Measurements from ENCODE around the gene PRMT7.

The PRMT7 gene

DNA sequence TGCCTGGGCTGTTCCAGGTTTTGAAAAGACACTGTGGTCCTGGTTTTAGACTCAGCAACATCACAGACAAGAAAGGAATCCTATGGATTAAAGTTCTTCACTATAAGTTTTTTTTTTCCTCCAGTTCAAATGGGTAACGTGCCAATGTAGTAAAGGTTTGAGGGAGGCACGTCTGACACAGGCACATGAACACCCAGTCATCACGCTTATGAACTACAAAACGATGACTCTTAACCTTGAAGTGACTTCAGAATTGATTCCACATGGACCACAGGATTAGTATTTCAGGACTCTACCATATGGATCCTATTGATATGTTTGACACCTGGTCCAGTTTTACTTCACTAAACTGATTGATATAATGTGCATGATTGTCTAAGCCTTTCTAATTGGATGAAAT is 2.3 kb downstream of the PRMT7 start:
- no peak for DNase-seq

DNA sequence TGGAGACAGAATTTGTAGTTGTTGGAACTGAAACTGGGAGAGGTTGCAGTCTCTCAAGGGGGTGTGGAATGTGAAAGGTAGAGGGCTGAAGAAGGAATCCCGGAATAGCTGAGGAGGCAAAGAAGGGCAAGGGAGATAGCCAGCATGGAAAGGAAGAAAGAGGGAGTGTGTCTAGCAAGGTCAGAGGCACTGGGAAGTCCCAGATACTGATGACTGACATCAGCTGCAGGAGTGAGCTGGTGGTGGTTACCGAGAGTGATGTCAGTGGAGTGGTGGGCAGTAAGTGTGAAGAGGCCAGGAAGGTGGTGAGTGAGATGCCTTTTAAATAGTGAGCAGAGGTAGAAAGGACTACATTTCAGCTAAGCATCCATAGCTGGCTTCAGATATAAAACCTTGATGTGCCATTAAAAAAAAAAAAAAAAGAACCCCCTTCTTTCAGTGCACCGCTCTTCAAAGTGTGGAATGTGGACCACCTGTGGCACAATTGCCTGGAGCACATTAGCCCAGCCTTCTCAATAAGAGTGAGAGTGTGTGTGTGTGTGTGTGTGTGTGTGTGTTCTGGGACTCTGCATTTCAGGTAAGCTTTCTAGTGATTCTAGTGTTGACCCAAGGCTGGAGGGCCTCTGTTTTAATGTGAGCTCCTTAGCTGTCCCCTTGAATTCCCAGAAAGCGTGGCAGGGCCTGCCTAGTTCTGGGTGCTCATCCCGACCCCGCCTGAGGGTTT is 8.5 kb downstream of the PRMT7 start:
- DNase-seq = peak in 1 of 4 experiments; percentile 11

DNA sequence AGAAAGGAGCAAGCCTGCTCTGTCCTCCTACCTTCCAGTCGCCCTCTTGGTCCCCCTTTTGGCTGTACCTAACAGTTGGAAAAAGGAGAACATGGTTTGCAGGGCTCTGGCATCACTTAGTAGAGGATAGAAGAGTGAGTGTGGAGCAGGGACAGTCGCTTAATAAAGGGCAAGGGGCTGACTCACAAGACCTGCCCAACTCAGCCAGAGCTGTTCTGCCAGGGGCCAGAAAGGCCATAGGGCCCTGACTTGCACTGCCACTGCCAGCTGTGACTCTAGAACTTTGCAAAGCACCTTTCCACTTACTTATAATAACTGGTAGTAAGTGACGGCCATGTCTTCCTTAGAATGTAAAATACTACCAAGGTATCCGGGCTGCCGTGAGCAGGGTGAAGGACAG is 13.5 kb downstream of the PRMT7 start:
- no peak for DNase-seq

DNA sequence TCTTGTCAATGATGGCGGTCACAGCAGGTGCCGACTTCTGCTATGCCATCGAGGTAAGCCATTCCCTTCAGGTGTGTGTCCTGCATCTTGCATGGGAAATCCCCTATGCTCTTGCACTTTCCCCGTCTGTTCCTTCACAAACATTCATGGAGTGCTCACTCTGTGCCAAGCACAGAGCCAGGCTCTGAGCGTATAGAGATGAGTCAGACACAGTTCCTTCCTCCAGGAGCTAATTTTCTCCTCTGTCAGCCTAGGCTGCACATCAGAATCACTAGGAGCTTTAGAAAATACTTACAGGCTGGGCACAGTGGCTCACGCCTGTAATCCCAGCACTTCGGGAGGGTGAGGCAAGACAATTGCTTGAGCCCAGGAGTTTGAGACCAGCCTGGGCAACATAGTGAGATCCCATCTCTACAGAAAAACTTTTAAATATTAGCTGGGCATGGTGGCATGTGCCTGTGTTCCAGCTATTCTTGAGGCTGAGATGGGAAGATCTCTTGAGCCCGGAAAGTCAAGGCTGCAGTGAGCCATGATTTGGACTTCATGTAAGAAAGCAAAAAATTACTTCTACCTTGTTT is 14.1 kb downstream of the PRMT7 start:
- no peak for DNase-seq

DNA sequence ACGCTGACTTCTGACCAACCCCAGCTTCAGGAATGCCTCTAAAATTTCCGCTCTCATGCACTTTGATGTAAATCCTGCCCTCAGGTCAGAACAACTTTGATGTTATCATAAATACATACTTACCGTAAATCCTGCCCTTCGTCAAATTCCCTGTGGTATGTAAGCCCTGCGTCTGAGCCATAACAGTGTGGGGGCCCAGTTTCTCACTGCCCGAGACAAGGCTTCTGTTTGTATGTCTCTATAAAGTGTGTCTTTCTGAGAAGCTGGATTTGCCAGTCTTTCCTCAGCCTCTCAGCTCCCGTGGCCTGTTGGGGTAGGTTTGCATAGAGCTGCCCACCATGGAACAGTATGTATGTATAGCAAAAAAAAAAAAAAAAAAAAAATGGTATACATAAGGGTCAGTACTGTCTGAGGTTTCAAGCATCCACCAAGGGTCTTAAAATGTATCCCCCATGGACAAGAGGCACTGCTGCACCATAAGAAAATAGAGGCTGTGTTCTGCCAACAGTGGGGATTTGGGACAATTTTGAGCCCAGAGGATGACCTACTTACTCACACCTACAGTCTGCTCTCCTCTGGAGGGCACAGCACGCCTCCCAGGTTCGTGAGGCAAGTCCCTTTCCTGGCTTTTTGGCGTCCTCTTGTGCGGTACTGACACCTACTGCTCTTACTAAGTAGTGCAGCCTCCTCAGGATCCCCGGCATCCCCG is 17.5 kb downstream of the PRMT7 start:
- DNase-seq = peak; percentile 37 to 60 (median 46)

DNA sequence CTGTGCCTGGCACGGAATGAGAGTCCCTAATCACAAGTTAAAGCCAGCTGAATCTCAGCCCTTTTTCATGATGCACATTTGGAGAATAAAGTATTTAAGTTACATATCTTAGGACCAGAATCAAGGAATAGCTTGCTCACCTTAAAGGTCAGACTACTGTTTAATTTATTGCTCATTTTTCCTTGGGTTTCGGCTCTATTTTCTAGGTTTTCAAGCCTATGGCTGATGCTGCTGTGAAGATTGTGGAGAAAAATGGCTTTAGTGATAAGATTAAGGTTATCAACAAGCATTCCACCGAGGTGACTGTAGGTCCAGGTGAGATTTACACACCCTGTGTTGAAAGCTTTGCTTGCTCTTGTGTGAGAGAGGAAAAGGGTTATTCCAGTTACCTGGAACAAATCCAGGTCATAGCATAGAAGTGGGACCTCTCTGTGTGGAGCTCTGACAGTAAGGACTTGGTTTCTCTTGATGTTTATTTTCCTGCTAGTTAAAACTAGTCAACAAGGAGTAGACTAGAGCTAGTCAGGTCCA is 18.1 kb downstream of the PRMT7 start:
- DNase-seq = no peak

DNA sequence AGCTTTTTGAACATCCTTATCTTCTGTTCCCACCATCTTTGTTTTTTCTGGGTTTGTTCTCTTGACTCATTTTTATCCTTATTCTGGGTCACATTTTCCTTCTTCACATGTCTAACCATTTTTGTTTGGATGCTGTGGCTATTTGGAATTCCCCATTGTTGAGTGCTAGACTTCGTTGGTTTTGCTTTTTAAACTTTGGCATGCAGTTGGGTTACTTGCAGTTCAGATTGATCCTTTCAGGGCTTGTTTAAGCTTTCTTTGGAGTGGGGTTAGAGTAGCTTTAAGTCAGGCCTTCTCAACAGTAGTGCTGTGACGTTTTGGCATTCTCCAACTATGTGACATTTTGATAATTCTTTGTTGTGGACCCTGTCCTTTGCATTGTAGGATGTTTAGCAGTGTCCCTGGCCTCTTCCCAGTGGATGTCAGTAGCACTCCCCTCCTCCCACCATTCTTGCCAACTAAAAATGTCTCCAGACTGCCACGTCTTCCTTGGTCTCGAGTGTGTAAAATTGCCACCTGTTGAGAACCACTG is 21.1 kb downstream of the PRMT7 start:
- no peak for DNase-seq

DNA sequence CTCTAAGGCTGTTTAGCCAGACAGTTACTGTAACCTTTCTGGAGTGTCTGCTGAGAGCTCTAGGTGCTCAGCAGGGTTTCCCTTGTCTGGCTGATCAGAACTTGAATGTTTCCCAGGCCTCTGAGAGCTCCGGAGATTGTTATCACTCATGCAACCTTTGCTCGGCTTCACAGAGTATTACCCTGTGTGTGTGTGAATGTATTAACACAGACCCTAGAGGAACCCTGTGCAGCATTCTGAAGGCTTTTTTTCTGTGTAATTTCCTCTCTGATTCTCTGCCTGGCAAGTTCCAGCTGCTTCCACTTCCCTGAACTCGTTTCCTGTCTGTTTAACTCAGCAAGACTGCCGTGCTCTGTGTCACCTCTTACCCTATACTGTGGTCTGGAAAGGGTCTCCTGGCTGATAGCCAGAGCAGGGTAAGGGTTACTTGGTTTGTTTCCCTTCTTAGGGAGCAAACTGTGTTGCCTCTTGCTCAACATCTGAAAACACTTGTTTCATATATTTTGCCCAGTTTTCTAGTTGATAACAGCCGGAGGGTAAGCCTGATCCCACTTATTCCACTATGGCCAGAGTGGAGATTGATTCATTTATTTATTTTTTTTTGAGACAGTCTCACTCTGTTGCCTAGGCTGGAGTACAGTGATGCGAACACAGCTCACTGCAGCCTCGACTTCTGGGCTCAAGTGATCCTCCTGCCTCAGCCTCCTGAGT is 21.7 kb downstream of the PRMT7 start:
- no peak for DNase-seq

DNA sequence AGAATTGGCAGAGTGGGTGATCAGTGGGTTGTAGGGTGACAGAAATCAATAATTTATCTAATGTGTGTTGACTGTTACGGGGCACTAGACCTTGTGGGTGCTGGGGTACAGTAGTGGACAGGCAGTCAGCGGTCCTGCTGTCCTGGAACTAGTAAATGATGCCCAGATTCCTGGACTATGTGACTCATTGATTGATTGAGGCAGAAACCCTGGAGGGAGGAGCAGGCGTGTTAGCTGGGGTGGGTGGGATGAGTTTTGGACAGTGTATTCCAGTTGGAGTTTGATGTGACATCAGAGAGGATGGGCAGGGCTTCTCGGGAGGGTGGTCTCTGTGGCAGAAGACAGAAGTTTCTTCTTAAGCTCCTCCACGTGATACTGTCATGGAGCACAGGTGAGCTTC is 24.4 kb downstream of the PRMT7 start:
- no peak for DNase-seq

DNA sequence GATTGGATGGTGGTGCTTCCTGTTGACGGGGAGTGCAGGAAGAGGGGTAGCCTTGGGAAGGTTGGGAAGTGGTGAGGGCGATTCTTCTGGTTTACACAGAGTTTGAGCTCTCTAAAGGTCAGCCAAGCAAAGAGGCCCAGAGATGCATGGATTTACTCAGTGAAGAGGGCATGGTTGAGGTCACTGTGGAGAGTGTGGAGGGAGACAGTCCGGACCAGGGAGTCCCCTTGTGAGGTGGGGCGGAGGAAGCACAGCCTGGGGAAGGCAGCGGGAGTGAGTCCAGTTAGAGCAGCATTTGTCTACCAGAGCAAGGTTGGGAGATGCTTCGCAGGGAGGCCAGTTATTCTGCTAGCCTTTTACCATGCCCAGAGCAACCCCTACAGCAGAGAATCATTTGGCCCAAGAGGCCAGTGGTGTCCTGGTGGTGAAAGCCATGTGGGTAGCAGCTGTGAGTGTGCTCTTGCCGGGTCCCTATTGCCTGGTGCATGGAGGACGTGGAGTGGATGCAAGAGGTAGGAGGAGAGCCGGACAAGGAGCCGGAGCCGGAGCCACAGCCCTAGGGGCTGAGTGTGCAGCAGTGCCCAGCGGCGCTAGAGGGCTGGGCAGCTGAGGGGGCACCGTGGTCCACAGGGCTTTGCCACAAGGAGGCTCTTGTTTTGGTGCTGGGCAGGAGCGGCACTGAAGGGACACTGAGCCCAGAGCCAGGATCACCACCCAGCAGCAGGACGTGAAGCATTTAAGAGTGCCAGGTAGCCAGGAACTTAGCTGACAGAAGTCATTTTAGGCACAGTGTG is 27.7 kb downstream of the PRMT7 start:
- DNase-seq = no peak

DNA sequence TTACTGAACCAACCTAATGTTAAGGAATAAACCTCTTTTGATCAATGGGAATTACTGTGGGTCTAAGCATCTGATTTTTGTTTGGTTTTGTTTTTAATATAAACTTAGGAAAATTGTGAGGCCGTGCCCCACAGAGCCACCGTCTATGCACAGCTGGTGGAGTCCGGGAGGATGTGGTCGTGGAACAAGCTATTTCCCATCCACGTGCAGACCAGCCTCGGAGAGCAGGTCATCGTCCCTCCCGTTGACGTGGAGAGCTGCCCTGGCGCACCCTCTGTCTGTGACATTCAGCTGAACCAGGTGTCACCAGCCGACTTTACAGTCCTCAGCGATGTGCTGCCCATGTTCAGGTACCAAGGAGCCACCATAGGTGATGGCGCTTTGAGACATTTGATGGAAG is 28.4 kb downstream of the PRMT7 start:
- DNase-seq = no peak

DNA sequence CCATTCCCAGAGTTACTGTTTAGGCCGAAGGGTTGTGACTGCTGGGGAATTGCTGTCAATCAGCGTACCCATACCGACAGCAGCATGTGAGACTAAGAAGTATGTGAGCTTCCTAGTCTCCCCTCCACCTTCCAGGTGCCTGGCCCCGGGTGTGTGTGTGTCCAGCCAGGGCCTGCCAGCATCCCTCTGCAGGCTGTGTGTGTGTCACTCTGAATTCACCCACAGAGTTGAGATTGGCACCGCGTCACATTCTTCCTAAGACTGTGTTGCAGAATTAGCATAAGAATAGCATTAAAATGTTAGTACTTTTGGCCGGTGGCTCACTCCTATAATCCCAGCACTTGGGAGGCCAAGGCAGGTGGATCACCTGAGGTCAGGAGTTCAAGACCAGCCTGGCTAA is 31.8 kb downstream of the PRMT7 start:
- DNase-seq = no peak

DNA sequence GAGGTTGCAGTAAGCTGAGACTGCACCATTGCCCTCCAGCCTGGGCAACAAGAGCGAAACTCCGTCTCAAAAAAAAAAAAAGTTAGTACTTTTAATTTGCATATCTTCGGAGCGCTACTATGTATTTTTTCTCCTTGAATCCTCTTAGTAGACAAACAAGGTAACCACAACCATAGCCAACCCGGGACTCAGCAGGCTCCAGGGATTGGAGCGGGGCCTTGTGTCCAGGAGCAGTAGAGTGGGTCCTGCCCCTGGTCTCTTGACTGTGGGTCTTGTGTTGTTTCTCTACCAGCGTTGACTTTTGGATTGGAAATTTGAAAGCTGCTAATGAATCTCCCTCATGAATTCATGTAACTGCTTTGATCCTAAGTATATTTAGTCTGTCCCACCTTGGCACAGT is 32.3 kb downstream of the PRMT7 start:
- DNase-seq = no peak

DNA sequence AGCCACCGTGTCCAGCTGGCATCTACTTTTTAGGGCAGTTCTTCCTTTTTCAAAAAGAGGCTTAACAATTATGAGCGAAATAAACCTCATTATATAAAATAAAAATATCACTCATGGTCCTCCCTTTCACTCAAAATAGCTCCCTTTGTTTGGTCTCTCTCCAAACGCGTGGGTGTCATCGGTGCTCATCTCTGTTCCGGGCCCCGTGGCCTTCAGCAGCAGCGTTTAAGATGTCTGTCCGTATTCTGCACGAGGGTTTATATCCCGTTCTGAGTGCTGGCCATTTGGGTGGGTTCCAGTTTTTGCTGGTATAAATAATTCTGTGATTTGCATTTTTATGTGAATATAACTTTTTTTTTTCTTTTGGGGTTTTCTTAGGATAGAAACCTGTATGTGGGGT is 33.4 kb downstream of the PRMT7 start:
- DNase-seq = no peak

DNA sequence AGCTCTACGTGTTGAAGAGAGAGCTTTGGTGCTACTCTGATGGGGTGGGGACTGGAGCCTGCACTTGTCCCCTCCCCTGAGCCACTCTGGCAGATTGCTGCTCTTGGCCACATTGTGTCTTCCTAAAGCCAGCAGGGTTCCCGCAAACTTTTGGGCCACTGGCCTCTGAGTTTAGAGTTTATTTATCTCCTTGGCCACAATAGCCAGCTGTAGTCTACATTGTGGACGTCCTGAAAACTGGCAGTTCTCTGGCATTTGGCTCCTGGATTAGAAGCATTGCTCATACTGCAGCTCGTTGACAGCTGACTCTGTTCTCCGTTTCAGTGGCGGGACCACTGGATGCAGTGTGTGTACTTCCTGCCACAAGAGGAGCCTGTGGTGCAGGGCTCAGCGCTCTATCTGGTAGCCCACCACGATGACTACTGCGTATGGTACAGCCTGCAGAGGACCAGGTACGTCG is 34.6 kb downstream of the PRMT7 start:
- DNase-seq = no peak

DNA sequence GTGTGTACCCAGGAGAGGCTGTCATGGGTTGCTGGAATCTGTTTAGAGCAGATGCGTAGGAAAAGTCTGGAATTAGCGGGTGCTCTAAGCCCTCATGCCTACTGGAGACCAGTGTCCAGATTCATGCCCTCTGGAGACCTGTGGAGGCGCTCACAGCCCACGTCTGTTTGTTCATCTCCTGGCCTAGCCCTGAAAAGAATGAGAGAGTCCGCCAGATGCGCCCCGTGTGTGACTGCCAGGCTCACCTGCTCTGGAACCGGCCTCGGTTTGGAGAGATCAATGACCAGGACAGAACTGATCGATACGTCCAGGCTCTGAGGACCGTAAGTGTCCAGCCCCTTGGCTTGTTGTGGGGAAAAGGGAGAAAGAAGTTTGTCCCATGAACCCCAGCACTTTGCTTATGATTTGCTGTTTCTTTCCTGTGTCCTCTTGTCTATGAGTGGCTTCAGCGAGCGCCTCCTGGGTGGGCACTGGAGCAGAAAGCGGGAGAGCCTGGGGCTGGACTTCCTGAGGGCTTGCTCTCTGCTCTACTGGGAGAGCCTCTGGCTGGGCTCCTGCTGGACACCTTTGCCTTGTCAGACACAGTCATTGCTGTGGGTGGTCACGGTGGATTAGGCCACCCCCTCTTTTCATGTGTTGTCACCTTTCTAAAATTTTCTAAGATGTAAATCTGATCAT is 35.3 kb downstream of the PRMT7 start:
- no peak for DNase-seq

DNA sequence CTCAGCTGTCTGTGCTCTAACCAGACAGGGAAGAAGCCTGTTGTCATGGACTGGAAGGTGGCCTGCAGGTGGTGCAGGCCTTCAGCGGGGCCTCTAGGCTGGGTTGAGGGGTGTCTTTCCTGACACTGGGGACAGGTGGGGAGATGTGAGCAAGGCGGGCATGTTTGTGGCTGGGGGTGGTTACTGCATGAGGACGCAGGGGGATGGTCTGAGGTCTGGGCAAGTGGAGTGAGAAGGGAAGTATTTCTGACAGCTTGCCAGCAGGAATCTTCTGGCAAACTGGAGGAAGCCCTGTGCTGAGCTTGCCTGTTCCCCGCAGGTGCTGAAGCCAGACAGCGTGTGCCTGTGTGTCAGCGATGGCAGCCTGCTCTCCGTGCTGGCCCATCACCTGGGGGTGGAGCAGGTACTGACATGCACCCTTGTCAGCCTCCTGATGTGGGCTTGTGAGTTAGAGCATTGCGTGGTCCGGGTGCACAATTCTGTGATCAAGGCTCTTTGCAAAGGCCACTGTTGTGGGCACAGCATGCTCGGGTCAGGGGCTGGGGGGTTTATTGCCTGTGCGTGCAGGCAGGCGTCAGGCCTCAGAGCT is 36.2 kb downstream of the PRMT7 start:
- no peak for DNase-seq

DNA sequence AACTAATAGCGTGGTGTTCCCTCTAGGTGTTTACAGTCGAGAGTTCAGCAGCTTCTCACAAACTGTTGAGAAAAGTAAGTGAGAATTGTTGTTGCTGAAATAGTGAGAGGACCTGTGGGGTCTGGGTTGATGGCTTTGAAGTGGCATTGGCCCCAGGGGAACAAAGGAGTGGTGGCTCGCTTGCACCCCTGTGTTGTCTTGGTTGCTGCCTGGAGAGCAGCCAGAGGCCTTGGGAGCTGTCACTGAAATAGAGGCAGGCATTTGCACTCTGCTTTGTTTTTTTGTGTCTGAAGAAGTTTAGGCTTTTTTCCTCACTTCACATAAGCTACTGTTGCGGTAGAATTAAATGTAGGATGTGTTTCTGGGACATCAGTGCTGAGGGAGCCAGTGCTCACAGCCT is 36.8 kb downstream of the PRMT7 start:
- DNase-seq = no peak

DNA sequence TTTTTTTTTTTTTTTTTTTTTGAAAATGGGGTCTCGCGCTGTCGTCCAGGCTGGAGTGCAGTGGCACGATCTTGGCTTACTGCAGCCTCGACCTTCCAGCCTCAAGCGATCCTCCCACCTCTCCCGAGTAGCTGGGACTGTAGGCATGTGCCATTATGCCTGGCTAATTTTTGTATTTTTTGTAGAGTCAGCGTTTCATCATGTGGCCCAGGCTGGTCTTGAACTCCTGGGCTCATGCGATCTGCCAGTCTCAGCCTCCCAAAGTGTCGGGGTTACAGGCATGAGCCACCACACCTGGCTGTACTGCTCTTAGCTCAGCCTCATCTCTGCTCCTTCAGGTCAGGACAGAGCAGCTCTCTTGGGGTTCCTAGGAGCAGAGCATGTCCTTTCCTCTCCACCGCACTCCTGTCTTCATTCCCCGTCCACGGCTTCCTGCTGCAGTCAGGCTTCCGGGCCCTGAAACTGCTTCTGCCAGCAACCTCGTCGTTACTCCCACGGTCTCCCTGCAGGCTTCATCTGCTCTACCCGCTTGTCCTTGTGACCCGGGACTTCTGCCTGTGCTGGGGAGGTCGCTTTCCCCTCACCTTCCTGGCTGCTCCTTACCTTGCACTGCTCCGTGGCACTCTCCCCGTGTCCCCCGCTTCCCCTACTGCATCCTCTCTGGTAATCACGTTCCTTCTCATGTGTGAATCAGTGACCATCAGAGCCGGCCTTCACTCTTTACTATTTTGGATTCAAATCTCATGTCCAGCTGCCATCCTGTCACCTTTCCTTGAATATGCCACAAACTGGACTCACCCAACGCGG is 38.0 kb downstream of the PRMT7 start:
- no peak for DNase-seq

DNA sequence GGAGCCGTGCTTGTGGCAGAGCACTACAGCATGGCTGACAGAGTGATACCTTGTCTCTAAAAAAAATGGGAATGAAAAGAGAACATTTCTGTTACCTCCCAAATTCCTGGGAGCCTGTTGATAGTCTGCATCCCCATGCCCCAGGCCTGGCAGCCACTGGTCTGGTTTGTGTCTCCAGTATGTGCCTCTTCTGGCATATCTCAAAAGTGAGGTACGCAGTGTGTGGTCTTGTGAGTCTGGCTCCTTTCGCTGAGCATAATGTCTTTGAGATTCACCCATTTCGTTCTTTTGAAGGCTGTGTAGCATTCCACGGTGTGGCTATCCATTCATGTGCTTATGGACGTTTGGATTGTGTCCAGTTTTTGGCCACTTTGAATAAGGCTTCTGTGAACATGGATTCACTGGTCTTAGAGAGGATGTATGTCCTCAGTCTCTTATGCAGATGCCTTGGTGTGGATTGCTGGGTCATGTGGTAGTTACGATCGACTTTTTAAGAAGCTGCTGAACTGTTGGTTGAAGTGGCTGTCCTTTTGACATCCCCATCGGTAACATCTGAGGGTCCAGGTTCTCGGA is 39.1 kb downstream of the PRMT7 start:
- no peak for DNase-seq

All from activated CD4-positive, CD25-positive, alpha-beta regulatory T cell (primary cell).